Measurements from ENCODE around the gene FAM43A.

FAM43A gene

GRCh38 chr3:194711913-194712312 lies 26.2 kb downstream of the FAM43A start:
- peak in 3 of 4 experiments; percentile 34 to 53 (median 35) for DNase-seq

- DNase-seq: no peak
These were observed 27.8 kb downstream of the FAM43A start for GRCh38 chr3:194713299-194714136.

GRCh38 chr3:194714137-194714455 lies 28.4 kb downstream of the FAM43A start:
- DNase-seq: no peak

GRCh38 chr3:194714564-194714963 lies 28.9 kb downstream of the FAM43A start:
- peak in 2 of 4 experiments; percentile 39 to 40 for DNase-seq

GRCh38 chr3:194715022-194715800 lies 29.5 kb downstream of the FAM43A start:
- no peak for DNase-seq

- no peak for DNase-seq
These were observed 32.4 kb downstream of the FAM43A start for GRCh38 chr3:194718079-194718478.

- no peak for DNase-seq
These were observed 34.4 kb downstream of the FAM43A start for GRCh38 chr3:194720048-194720447.

GRCh38 chr3:194723846-194724618 lies 38.3 kb downstream of the FAM43A start:
- no peak for DNase-seq

- DNase-seq: no peak
These were observed 39.7 kb downstream of the FAM43A start for GRCh38 chr3:194725346-194725745.

GRCh38 chr3:194727435-194728128 lies 41.9 kb downstream of the FAM43A start:
- no peak for DNase-seq

GRCh38 chr3:194728986-194729385 lies 43.3 kb downstream of the FAM43A start:
- no peak for DNase-seq

- DNase-seq: no peak
These were observed 44.7 kb downstream of the FAM43A start for GRCh38 chr3:194730365-194730764.

GRCh38 chr3:194731506-194732073 lies 45.9 kb downstream of the FAM43A start:
- no peak for DNase-seq

- peak in 3 of 4 experiments; percentile 26 to 33 (median 32) for DNase-seq
These were observed 46.9 kb downstream of the FAM43A start for GRCh38 chr3:194732617-194733016.

GRCh38 chr3:194736277-194736895 lies 50.7 kb downstream of the FAM43A start:
- DNase-seq: peak; percentile 48 to 81 (median 68)

- DNase-seq: peak; percentile 60 to 92 (median 78)
These were observed 51.4 kb downstream of the FAM43A start for GRCh38 chr3:194736896-194737600.
